ENCODE measurements around the gene RPL28. TPM values are rescaled to one million over a fixed set of nuclear protein-coding genes. Genes with fewer than 3 reads are reported as not detected.
"Not testable (repeated sequence)": the region's sequence is repeated elsewhere in the genome, so short reads cannot be mapped to it uniquely, and the experiment has no call there.

Gene RPL28
- total RNA-seq, 1 donor from 2014 or later, result 618 TPM

DNA sequence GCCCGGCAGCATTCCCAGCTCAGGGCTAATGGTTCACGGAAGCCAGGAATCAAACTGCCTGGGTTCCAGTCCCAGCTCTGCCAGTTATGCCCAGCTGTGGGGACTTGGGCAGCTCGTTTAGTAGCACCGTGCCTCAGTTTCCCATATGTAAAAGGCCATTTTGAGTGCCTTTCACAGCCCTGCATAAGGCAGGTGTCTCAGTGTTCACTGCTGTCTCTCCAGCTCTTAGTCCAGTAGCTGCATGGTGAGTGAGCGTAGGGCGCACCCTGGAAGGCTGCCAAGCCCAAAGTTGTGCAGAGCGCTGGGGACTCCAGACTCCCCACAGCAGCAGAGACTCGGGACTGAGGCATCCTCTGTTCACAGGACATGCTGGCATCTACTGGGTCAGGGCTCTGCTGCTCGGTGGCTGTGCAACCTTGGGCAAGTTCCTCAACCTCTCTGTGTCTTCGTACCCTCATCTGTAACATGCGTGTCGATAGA lies 5.5 kb downstream of the RPL28 start:
- no peak for DNase-seq (ENCODE audit: extremely low read depth, low read depth, low spot score)

DNA sequence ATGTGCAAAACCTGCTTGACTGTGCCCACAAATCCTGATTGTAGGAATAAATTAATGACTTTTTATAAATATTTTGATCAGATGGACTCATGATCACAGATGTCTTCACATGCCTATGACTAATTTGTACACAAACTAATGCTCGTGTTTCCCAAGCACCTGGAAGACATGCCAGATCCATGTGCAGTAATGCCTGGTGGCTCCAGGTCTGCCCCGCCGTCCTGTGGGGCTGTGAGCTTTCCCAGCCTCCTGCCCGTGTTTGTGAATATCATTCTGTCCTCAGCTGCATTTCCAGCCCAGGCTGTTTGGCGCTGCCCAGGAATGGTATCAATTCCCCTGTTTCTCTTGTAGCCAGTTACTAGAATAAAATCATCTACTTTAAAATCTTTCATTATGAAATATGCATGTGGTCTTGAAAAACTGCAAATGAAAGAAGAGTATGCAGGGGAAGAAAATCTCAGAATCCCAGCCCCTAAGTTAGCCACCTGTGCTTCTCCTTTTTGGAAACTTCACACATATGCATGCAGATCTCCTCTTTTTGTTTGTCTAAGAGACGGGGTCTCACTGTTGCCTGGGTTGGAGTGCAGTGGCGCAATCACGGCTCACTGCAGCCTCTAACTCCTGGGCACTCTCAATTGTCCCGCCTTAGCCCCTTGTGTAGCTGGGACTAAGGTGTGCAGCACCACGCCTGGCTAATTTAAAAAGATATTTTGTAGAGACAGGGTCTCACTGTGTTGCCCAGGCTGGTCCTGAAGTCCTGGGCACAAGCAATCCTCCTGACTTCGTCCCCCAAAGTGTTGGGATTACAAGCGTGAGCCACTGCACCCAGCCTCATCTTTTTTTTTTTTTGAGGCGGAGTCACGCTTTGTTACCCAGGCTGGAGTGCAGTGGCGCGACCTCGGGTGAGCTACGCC lies 6.2 kb downstream of the RPL28 start:
- no peak for DNase-seq (ENCODE audit: extremely low read depth, low read depth, low spot score)

DNA sequence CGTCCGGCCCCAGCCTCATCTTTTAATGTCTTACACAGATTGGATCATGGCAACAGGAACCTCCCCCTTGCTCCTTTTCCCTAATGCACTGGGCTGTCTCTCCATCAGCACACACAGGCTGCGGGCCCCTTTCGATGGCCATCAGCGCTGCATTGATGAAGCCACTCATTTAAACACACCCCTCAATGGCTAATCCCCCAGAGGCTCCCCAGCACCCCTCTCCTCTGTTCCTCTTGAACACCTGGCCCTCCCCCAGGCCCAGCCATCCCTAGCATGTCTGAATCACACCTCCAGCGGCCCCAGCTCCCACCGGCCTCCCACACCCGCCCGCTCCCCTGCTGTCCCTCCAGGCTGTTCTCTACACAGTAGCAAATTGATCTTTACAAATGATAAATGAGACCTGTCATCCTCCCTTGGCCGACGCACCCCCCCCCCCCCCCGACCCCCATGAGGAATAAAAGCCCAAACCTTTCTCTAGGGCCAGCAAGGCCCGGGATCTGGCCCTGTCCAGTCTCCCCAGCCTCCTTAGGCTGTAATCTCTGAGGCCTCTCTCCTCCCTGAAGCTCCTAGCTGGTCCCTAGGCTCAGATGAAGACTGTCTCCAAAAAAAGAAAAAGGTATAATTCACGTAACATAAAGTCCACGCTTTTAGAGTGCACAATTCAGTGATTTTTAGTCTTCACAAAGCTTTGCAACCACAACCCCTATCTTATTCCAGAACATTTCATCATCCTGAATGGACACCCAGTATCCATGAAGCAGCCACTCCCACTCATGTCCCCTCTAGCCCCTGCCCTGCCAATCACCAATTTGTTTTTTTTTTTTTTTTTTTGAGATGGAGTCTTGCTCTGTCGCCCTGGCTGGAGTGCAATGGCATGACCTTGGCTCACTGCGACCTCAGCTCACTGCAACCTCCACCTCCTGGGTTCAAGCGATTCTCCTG lies 7.4 kb downstream of the RPL28 start:
- no peak for DNase-seq (ENCODE audit: extremely low read depth, low read depth, low spot score)

DNA sequence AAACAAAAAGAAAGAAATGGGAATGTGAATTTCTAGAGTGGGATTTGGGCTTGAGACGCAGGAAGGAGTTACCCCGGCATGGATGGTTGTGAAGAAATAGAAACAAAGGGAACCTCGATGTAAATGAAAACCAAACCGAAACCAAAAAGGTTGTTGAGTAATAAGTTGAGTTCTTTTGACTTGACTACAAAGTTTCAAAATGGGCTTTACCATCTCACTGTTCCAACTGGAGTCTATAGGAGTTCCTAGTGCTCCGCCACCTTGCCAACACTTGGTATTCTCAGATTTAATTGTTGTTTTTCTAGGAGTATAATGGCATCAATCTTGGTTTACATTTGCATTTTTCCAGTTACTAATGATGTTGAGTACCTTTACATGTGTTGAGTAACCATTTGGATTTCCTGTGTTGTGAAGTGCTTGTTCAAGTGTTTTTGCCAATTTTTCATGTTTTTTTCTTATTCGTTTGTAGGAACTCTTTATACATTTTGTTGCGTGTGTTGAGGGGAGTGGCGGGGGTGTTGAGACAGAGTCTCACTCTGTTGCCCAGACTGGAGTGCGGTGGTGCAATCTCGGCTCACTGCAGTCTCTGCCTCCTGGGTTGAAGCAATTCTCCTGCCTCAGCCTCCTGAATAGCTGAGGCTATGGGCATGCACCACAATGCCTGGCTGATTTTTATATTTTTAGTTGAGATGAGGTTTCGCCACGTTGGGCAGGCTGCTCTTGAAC lies 12.6 kb downstream of the RPL28 start:
- no peak for DNase-seq (ENCODE audit: extremely low read depth, low read depth, low spot score)

DNA sequence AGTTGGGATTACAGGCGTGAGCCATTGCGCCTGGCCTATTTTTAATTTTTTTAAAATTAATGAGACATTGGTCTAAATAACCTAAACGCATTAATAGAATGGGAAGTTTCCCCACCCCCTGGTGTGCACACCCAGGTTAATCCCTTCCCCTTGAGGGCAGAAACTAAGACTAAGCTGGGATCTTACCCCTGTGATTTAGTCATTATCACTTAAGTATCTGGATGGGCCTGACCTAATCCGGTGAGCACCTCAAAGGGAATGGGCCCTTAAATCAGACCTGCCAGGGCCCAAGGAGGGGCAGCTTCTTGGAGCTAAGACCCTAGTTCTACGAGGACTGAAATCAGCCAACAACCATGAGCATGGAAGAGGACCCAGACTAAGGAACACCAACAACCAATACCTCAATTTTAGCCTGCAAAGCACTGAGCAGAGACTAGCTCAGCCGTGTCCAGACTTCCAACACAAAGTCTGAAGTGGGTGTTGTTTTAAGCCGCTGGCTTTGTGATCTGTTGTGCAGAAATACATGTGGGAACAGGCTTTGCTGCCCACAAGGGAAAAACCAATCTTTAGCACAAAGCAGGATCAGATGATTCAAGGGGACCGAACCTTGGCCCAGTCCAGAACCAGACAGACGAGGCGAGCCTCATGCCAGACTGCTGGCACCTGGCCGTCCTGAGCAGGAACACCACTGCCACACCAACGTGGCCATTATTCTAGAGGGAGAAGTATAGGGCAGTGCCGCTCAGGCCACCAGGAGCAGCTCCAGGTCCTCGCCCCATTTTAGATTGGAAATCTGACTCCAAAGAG lies 14.8 kb downstream of the RPL28 start:
- DNase-seq (ENCODE audit: extremely low read depth, low read depth, low spot score), result no peak

DNA sequence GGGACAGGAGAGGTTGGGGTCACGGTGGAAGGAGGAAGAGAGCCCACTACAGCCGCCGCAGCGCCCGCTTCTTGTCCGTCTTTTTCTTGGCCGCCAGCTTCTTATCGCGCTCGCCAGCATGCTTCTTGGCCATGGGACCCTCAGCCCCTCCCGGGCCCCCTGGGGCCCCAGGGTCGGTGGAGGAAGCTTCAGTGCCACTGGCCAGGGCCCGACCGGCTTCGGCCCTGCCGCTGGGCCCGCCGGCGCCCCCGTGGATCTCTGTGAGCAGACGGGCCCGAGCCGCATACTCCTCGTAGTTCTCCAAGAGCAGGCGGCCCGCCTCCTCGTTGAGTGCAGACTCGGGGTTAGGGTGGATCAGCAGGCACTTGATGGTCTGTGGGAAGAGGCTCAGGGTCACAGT lies 15.7 kb downstream of the RPL28 start:
- not testable (repeated sequence) for DNase-seq (ENCODE audit: extremely low read depth, low read depth, low spot score)

DNA sequence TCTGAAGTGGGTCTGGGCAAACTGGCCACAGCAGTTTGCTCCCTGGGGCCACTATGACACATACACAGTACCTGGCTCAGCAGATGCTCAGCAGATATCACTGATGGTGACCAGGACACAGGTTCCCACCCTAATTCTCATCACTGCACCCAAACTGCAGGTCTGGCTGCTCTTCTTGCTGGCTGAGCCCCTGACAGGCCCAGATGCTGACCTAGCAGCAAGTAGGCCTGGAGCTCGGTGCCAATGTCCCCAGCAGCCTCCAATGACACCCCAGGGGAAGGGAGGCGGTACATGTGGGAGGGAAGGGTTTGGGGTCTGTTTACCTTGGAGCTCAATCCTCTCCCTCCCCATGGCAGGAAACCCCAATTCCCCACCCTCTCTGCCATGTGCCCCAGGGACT lies 16.8 kb downstream of the RPL28 start:
- no peak for DNase-seq (ENCODE audit: extremely low read depth, low read depth, low spot score)

DNA sequence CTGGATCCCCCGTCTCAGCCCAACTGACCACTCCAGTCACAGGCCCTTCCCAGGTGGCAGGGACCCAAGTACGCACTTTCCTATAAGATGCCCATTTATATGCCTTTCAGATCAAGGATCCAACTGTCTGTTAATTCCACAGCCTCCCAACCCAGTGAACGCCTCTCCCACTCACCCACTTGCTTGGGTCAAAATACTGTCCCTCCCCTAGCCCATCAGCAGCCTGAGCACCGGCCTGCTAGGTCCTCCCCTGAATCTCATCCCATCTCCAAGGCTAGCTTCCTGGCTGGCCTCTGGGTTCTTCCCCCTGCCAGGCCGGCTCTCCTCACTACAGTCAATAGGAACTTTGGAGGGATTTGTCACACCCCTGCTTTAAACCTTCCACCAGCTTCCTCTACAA lies 19.9 kb downstream of the RPL28 start:
- no peak for DNase-seq (ENCODE audit: extremely low read depth, low read depth, low spot score)

DNA sequence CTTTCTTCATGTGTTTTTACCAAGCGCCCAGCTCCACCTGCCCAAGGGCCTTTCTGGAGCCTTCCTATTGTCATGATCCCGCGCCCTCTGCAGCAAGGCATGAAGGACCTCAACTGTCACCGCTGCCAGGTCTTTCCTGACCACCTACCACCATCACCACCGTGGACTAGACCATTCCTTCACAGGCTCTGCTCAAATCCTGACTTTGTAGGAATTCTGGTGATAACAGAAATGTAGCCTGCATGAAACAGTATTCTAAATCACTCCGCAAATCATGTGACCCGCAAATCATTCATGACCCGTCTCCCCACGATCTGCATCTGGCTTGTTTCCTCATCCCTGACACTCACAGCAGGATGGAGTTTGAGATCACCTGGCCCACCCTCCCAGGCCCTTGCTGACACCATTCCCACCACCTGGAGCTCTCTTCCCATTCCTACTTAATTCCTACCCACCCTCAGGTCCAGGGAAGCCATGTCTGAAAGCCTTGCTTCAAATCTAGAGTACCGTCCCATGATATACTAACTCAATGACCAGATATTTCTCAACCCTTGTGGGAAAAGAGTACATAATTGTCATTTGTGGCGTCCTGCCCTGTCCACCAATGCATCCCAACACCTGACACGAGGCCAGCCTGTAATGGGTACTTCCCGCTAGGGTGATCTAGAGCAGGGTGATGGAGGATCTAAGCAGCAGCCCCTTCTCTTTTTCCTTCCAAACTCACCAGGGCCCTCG lies 20.5 kb downstream of the RPL28 start:
- DNase-seq (ENCODE audit: extremely low read depth, low read depth, low spot score), result no peak

DNA sequence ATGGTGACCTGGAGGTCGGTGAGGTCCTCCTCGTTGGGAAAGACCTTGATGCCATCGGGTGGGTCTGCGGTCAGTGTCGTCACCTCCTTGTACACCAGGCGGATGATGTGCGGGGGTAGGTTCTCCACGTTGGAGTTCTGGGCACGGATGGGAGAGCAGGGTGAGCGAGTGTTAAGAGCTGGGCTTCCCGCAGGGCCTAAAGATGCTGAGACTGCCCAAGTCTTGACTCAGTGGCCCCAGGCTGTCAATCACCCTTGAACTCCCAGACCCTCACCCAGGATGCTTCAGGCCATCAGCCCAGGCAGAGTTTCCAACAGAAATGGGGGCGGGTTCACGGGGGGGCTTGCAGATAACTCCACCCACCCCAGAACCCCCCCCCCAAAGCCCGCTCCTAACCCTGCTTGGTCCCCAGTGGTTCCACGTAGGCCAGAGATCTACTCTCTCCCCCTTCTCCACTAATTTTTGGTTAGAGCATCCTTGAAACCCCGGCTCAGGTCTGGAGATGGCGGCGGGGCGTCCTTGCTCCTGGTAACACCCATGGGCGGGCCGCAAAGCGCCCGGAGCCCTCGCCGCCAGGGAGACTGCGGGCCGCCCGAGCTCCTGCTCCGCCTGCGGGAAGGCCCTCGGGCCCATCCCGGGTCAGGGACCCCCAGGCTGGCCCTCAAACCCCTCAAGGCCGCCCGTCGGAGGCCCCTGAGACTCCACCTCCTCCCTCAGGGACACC lies 21.3 kb downstream of the RPL28 start:
- DNase-seq (ENCODE audit: extremely low read depth, low read depth, low spot score), result no peak

DNA sequence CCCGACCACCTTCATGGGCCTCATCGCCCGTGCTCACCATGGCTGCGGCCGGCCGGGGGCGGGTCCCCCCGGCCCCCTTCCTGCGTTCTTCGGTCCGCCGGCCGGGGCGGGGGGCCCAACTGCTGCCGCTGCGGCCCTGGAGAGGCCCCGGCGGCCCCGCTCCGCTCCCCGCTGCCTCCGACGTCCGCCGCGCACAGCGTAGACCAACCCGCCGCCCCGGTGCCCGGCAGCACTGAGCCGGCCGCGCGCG lies 21.7 kb downstream of the RPL28 start, which contains the start of gene UBE2S:
Gene UBE2S, minus strand, starts transcription at position 239 of the 250 bp plus-strand sequence. Its CDS starts 199 bp downstream, at position 40.
- DNase-seq (ENCODE audit: extremely low read depth, low read depth, low spot score), result not testable (repeated sequence)

DNA sequence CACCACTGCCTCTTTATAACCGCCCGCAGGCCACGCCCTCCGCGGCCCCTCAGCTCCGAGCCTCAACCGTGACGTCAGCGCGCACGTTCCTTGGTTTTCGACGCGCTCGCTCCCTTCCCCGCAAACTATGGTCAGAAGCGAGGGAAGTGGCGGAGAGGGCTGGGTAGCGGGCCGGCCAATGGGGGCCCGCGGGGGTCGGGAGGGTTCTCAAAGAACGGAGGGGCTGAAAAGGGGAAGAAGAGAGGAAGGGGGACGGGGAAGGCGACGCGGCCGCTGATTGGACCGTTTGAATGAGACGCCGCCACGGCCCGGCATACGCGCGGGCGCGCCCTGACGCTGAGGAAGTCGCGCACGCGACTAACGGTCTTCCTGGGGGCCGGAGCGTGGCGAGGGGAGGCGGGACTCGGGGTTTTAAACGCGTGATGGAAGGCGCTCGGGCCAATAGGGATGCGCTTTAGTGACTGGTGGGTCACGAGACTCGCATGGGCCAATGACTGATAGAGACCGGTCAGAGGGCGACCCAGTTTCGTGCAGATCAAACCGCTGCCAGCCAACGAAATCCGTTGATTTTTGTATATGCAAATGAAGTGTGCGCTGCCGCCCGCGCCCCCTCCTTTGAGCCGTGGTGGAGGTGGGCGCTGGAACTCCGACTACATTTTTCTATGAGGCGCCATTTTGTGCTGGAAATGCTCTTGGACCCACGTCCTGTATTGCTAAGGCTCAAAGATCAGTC lies 22.2 kb downstream of the RPL28 start:
- DNase-seq (ENCODE audit: extremely low read depth, low read depth, low spot score), result peak; percentile 90

DNA sequence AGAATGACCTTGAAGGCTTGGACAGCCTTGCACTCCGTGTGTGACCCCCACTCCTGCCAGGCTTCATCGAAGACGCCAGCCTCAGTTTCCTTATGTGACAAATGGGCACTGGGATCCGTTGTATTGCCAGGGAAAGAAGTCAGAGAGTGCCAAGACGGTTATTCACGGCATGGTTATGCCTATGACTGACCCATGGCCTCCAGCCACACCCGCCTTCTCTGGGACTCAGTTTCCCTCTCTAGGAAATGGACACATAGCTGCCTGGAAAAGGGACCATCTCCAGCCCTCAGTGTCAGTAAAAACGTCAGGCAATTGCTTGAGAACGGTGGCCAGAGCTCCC lies 22.8 kb downstream of the RPL28 start:
- no peak for DNase-seq (ENCODE audit: extremely low read depth, low read depth, low spot score)

DNA sequence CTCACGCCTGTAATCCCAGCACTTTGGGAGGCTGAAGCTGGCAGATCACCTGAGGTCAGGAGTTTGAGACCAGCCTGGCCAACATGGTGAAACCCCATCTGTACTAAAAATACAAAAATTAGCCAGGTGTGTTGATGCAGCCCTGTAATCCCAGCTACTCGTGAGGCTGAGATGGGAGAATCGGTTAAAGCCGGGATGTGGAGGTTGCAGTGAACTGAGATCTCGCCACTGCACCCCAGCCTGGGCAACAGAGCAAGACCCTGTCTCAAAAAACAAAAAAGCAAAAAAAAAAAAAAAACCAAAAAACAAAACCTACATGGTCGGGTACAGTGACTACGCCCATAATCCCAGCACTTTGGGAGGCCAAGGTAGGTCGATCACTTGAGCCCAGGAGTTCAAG lies 23.4 kb downstream of the RPL28 start:
- DNase-seq (ENCODE audit: extremely low read depth, low read depth, low spot score), result not testable (repeated sequence)

DNA sequence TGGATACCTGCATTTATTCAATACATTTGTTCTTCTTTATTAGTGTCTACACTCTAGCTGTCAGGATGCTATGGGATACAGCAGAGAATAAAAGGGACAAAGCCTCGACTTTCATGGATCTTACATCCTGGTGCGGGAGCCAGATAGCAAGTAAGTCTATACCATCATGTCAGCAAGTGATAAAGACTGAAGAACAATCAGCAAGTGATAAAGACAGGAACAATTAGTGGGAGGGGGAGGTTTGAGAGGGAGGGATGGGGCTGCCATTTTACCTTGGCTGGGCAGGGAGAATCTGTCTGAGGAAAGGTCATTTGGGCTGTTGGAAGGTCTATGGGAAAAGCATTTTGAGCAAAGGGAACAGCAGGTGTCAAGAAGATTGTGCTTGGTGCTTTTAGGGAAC lies 24.4 kb downstream of the RPL28 start:
- DNase-seq (ENCODE audit: extremely low read depth, low read depth, low spot score), result no peak

DNA sequence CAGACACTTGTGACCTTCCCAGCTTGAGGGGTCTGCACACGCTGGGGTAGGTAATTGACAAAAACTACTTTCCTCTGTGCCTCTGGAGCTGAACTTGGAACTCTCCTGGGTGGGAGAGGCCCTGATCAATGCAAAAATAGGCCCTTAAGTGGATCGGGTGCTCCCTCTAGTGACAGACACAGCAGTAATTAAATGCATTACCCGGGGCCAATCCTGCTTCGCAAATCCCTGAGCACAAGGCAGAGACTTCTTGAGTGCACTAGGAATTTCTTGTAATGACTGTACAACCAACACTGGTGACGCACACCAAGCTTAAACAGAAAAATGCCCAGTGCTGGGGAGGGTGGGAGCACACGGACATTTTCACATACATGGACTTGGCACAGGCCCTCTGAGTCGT lies 32.5 kb downstream of the RPL28 start:
- DNase-seq (ENCODE audit: extremely low read depth, low read depth, low spot score), result no peak

DNA sequence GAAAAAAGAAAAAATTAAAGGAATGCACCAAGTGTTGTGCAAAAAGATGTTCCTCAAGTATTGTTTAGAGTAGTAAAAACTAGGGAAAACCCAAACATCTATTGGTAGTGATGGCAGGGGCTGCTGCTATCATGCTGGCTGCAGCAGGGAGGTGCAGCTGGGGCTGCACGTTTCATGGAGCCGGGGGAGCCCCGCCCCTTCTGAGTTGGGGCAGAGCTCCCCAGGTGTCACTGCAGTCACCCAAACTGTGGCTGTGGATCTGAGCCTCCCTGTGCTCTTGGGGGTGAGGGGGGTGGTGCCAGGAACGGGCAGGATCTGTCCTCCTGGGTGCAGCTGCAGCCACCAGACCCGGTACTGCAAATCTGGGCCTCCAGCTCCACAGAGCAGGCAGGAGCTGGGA lies 33.4 kb downstream of the RPL28 start:
- DNase-seq (ENCODE audit: extremely low read depth, low read depth, low spot score), result no peak

DNA sequence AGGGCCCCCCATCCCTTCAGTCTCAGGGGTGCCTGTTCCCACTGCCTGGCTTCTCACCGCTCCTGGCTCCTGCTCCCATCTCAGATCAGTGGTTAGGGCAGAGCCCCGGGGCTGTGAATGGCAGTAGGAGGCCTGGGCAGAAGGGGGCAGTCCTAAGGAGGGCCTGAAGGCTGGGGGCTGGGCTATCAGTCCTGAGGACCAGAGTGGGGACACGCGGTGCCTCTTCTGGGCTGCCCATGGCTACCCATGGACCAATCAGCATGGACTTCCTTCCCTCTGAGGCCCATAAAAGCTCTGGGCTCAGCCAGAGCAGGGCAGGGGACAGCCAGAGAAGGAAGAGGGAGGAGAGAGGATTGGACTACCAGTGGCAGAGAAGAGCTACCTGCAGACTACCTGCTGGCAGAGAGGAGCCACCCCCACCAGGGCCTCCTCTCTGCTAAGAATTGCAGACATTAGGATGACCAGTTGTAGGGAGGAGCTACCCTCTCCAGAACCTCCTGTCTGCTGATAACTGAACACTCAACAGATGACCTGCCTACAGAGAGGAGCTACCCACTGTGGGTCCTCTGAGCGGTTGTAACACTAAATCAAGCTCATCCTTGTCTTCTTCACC lies 34.0 kb downstream of the RPL28 start:
- no peak for DNase-seq (ENCODE audit: extremely low read depth, low read depth, low spot score)

All from glomerular endothelial cell (primary cell).